CD4-positive, alpha-beta T cell treated with Interleukin-15 for 4 hours (primary cell): ENCODE results near the gene SHISA8.

ENCODE experiments used
- DNase-seq: peaks from one replicate; pipeline ENCODE4 v3.0.0-alpha.2; 2020; ENCODE audit warnings: low spot score

The SHISA8 gene

DNA sequence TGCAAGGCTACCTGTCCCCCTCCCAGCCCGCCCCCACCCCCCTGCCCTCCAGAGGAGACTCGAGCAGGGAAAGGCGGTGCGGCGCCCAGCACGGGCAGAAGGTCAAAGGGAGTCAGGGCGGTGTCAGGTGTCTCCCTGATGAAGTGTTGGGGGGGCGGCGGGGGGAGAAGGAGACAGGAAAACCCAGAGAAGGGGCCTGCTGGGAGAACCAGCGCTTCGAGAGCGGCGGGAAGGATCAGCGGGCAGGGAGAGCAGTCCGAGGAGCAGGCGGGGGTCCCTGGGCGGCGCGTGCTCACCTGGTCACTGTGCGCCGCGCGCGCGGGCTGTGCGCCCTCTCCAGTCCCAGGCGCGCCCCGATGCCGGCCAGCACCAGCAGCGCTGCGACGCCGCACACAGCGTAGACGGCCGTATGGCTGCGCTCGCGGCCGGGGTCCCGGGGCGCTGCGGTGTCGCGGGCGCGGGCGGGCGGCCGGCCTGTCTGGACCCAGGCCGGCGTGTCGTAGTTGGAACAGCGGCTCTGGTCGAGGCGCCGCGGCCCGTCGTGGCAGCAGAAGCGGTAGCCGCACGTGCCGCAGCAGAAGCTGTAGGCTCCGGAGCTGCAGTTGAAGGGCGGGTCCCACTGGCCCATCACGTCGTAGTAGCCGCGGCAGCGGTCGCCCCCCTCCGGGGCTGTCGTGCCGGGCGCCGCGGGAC, 886 bp downstream of the SHISA8 start:
- DNase-seq = no peak

DNA sequence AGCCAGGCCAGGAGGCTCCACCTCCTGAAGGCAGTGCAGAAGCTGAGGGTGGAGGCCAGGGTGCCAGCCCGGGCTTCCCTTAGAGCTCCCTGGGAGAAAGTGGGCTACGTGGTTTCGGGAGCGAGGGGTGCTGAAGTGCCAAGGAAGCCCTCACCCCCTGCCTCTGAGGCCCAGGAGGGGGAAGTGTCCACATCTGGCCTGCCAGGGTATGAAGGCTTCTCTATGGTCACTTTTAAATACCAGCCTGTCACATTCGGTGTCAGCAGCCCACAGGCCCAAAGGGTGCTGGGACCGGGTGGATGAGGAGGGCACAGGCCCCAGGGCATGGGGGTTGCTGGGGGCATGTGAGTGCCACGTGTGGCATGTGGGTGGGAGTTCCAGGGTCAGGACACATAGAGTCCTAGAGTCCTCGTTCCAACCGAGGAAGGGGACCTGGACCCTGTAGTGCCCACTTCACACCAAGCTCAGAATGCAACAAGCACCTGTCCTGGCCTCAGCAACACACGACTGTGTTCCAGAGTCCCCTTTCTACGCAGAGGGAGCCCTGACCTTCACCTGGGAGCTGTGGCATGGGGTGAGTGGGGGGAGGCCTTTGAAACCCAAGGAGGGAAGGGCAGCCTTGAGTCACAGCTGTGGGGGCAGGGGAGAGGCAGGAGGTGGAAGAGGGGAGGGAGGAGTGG, 1.7 kb downstream of the SHISA8 start:
- no peak for DNase-seq

DNA sequence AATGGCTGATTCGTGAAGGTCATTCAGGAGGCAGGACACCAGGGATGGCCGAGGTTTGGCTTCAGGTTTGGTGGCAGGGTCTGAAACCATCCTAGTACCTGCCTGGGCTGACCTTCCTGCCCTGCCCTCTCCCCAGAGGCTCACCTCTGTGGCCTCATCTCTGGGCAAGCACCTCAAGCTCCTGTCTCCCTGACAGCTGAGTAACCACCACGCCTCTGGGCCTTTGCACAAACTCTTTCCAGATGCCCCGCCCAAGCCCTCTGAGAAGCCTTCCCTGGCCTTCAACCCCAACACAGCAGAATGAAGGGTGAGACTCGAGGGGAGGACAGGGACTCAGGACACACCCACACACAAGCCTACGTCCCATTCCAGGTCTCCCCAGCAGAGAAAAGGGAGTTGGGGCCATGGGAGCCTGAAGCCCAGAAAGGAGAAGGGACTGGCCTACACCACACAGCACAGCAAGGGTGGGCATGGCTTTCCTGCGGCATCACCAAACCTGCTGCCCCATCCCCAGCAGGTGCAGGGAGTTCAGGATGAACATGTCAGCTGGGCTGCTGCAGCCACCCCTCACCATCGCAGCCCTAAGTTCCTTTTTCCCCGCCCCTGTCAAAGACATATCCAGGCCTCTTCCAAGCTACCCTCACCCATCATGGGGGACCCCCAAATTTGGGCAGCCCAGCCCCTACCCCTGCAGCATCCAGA, 2.4 kb downstream of the SHISA8 start:
- DNase-seq = no peak

DNA sequence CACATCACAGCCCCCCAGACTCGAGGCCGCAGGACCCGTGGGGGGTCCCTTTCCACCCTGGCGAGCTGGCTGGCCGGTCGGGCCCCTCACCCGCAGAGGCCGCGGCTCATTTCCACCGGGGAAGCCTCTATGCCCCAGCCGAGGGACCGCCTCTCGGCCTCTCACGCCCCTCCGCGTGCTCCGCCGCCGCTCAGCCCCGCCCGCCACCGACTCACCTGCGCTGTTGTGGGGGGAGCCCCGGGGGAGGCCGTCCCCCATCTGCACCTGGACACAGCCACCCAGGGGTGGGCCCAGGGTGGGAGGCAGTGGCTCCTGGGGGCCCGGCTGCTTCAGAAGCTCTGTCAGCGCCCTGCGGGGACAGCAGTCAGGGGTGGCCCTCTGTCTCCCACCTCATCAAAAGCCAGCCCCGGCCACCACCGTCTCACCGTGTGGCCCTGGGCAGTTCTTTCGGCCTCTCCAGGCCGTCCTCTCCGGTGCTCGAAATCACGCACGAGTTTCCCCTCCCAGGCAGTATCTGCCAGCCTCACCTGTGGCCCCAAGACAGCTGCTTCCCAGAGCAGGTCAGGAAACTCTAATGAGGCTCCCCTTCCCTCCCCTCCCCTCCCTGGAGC, 3.8 kb downstream of the SHISA8 start:
- DNase-seq = no peak

DNA sequence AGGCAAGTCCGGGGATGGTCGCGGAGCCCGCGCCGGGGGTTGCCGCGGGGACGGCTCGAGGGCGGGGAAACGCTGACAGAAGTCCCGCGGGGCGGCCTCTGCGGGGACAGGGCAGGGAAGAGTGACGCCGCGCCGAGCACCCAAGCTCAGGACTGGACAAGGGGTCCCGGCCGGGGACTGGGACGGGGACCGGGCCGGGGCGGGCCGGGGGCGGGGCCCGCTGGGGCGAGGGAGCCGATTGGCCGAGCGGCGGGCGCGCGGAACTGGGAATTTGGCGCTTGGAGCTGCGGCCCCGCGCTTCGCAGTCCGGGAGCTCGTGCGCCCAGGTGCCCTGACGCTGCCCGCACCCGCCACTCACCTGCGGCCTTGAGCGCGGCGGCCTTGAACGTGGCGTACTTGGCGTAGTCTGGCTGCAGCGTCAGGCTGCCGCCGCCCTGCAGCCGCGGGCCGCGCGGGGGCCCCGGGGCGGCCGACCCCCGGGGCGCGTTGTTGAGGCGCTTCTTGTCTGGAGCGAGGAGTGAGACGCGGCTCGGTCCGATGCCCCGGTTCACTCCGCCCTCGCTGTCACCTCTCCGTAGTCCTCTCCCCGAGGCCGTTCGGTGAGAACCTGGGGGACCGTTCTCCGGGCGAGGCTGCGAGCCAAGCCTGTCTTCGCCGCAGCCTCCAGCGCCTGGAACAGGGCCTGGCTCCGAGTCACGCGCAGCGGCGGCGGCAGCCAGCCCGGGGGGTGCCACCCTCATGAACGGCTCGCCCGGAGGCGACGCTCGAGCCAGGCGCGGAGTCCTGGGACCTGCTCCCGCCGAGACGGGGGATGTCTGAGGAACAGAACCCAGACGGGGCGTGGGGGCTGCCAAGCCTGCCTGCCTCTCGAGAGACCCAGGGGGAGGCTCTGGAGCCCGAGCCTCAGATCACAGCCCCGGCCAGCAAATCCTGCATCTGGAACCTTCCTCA, 4.5 kb downstream of the SHISA8 start:
- DNase-seq = no peak

DNA sequence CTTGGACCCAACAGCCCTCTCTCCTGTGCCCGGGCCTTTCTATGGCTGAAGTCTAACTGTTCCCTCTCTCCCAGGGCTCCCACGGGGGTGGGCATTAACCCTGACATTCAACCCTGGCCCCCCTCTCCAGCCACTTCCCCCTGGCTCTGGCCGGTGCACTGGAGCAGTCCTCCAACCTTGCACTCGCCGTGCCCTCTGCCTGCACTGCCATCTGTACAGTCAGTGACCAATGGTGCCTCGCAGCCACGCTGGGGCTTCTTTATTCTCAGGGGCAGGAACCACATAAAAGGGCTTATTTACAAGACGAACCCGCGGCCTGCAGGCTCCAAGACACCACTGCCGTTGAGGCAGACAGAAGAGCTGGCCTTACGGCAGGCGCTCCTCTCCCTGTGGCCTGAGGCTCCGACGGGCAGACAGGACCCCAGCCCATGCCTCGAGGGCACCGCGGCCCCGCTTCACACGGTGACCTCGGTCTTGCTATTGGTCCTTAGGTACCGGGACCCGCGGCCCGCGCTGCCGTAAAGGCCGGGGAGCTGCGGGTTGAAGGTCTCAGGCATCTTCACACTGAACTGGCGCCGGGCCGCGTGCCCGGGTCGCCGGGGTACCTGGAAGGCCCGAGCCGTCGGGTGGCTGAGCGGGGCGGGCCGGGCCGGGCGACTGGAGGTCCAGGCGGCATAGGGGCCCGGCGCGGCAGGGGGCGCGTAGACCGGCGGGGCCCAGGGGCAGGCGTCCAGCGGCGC, 5.4 kb downstream of the SHISA8 start:
- DNase-seq = no peak

DNA sequence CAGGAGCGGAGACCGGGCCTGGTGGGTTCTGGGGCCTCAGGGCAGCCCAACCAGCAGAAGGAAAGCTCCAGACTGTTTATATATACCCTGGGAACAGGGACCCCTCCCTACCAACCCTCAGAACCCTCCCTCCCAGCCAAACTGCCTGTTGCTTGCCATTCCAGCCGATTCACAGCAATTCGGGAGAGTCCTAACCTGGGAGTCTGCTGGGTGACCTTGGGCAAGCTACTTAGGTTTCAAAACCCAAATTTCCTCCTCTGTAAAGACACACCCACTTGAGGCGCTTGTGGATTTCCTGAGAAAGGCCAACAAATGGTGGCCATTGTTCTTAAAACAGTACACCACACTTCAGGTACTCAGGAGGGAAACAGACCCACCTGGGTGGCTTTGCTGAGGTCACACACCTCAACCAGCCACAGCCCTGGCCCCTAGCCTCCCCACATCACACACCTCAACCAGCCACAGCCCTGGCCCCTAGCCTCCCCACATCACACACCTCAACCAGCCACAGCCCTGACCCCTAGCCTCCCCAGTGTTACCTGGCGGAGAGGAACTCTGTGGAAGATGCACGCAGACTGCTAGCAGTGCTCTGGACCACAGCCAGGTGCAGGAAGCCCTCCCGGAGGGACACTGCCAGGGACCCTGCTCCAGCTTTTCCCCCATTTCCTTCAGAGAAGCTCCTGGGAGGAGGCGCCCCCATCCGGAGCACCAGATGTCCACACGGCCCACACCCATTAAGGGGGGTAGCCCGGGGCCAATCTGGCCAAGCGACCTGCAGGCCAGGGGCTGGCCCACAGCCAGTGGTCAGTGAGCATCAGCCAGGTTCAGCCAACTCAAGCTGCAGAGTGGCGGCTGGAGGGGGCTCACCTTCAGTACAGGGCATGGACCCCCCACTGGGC, 6.2 kb downstream of the SHISA8 start:
- peak; percentile 29 for DNase-seq

DNA sequence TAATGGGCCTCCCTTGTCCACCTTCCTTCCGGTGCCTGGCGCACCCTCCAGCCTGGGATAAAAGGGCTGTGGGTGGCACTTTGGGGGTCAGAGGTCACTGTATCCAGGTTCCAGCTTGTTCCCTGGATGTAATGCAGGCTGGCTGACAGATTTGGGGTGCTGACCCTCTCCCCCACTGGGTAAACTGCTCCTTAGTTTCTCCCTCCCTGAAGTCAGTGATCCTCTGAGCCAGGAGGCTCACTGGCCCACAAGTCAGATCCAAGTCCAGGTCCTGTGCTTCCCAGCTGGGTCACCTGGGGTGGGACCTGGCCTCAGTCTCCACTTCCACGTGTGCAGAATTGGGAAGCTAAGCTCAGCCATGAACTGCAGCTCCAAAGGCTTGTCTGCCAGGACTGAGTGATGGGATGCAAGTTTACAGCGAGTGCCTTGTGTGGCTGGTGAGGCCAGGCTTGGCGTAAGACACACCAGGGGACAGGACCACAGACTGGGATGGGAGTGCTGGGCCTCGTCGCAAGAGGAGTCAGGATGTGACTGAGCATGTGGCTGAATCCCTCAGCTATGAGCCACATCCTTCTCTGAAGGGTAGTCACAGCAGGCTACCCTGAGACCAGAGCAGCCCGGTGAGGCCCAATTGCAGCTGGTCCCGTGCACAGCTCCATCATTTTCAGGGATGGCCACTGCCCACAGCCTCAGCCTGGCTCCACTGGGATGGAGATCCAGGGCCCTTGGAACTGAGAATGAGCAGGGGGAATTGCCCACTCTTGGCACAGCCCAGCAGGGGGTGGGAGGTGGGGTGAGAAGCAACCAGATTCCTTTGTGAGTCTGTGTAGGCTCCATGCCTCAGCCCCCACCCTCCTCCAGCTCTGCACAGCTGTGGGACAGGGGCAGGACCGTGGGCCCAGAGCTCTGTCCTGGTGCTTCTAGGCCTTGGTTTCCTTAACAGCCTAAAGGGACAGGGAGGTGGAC, 7.2 kb downstream of the SHISA8 start:
- no peak for DNase-seq

DNA sequence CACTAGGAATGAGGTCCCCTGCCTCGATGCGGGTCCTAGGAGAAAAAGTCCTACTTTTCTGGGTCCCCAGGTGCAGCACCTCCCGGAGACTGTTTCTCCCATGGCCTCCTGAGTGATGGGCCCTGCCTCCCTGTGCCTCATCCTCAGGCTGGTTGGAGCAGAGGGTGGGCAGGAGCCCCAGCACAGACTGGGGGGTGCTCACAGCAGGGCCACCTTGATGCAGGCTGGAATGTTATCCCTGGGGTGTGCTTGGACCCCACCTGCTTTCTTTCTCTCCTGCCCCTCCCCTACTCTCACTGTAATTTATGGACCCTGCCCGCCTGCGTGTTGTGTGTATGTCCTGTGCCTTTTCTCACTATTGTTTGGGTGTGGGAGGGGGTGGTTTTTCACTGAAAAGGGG, 8.1 kb downstream of the SHISA8 start:
- DNase-seq = no peak

DNA sequence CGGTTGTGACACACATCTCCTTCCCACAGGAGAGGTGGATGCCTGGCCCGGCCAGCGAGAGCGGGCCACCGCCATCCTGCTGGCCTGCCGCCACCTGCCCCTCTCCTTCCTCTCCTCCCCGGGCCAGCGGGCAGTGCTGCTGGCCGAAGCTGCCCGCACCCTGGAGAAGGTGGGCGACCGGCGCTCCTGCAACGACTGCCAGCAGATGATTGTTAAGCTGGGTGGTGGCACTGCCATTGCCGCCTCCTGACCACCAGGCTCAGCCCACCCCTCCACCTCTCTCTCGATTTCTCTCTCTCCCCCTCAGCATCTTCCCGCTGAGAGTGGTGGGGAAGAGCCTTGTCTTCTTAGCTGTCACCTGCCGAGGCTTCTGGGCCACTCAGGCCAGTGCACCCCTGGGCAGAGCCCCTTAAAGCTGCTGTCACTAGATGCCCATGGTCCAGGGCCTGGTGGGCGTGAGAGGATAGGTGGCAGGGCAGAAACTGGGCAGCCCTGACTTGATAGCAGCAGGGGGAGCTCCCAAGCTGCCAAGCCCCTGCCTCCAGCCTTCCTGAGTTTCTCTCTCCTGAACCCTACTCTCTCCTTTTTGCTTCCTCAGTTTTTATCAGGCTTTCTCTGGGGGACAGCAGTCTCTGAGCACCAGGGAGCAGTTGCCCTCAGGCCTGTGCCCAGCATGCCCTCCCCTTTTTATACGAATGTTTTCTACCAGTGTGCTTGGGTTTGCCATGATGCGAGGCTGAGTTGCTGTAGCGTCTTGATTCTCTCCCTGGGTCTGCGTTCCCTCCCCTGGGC, 9.3 kb downstream of the SHISA8 start:
- no peak for DNase-seq

DNA sequence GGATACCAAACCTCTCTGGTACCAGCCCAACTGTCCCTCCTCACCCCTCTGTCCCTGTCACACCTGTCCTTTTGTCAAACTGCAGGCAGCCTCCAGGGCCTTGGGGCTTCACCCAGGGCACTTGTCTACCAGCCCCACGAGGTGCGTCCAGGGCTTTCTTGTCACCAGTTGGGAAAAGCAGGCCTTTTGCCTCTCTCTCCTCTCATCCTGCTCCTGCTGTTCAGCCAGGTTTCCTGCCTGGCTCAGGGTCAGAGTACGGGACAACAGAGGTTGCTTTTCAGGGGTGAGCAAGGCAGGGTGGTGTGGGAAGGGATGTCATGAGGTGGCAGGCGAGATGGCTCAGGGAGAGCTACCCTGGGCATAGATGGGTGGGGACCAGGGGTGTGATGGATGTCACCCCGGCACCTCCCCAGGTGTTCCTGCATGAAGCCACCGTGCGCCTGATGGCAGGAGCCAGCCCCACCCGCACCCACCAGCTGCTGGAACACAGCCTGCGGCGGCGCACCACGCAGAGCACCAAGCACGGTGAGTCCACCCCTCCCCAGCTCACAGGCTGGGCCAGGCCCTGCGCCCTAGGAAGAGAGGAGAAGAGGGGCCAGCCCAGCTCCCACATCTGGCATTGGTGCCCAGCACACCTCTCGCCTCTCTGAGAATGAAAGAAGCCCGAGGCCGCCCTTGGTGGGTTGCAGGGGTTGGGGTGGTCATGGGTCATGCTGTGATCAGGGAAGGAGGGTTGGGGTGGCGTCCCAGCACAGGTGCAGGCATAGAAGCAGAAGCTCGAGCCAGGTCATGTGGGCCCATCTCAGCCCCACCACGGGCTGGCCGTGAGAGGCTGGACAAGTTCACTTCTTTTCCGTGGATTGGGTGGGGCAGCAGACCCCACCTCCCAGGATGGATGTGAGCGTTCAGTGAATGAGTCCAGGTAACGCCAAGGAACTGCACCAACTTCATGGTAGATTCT, 10.1 kb downstream of the SHISA8 start:
- no peak for DNase-seq

DNA sequence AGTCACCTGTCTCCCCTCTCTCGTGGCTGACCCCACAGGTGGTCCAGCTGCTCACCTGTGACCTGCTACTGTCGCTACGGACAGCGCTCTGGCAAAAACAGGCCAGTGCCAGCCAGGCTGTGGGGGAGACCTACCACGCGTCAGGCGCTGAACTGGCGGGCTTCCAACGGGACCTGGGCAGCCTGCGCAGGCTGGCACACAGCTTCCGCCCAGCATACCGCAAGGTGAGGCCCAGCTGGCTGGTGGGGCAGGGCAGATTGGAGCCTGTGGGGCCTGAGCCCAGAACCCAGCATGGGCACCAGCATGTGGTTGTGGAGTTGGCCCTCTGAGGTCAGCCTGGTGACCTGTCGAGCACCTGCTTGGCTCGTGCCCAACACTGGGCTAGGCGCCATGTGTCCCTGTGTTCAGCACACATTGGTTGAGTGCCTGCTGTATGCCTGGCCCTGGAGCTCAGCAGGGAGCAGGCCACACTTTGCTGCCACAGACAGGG, 11.9 kb downstream of the SHISA8 start:
- no peak for DNase-seq

DNA sequence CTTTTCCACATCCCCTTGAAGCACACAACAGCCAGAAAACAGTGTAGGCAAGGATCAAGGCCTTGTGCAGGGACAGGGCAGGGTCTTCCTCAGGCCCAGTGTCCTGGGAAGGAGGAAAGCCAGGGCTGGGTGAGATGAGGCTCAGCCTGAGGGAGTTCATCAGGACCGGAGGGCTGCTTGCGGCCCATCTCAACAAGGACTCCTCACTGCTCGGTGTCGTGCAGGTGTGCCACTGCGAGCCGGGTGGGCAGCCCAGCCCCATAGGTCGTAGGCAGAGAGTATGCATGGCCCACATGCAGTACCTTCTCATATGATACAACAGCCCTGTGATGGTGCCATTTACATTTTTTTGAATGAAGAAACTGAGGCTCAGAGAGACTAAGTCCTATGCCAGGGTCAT, 12.9 kb downstream of the SHISA8 start:
- no peak for DNase-seq

DNA sequence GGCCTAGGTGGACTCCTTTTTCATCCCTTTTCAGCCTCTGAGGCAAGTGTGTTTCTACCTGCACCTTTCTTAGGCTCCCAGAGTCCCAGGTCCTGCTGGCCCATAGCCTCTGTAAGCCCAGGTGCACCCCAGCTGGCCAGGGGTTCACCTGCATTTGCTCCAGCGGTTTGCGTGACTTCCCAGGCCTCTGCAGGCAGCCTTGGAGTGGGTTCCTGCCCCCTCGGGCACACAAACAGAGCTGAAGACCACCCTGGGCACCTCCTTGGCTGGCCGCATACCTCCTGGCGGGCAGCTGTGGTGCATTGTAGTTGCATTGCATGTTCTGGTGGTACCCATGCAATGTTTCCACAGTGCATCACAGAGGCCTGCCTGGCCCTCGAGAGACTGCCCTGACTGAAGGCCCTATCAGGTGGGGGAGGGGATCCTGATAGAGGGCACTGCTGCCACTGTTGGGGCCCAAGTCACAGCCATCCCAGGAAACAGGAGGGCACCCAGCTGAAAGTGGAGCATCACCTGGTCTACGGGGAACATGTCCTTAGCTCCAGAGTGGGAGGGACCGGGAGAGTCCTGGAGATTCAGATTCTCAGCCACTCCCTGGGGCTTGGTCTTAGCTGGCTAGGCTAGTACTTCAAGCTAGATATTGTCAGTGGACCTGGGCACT, 14.1 kb downstream of the SHISA8 start:
- no peak for DNase-seq

DNA sequence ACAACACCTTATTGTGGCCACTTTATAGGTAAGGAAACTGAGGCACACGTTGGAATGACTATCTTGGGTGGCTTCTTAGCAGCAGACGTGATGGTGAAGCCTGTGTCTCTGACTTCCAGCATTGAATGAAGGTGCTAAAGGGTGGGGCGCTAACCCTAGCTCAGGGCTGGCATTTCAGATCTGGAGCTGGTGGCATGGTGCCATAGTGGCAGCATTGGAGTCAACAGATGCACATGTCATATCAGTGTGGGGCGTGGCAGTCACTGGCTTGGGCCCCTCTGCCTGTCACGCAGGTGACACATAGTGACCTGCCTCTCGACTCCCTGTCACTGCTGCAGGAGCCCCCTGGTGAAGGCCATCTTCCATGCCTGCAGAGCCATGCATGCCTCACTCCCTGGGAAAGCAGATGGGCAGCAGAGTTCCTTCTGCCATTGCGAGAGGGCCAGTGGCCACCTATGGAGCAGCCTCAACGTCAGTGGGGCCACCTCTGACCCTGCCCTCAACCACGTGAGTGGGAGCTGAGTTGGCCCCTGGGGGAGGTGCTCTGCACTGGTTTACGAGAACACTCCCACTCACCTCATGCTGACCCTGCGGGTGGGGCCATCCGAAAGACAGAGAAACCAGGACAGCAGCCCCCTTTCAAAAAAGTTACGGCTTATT, 14.8 kb downstream of the SHISA8 start:
- no peak for DNase-seq

DNA sequence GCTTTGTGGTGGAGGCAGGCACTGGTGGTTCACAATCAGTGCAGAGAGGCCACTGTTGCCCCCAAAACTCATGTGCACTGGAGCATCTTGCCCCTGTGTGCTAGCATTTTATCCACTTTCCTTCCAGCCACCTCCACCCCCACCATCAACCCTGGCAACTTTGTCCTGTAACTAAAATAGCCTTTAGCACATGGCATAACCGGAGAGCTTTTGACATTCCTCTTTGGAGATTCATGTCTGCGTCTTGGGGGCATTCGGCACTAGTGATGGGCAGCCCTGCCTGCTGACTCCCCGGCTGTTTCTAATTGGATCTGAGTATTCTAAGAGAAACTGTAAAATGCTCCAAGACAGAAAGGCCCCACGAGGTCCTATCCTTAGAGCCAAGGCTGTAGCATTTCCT, 15.8 kb downstream of the SHISA8 start:
- DNase-seq = no peak
